GM12864 (cell line): Measurements from ENCODE around the gene ELK4.

ENCODE experiments used
- DNase-seq: peaks from one replicate; pipeline ENCODE4 v3.0.0-alpha.2; 2011; ENCODE audit warnings: low read depth
- H3K4me3 ChIP-seq: 2 replicates; pipeline ENCODE4 v1.5.1; 2011; ENCODE audit warnings: mild to moderate bottlenecking, low read depth, low read length, control low read depth
- CTCF ChIP-seq: IDR thresholded peaks from 2 replicates; pipeline ENCODE4 v1.5.1; 2011; ENCODE audit warnings: low read depth, mild to moderate bottlenecking, moderate library complexity, low read length, control low read depth, inconsistent platforms; ENCODE audit errors: missing control alignments

Gene ELK4

GRCh38 chr1:205656236-205656635 is 24.4 kb upstream of the ELK4 start:
- TF ChIP-seq CTCF, result no peak

GRCh38 chr1:205652984-205653383 is 21.2 kb upstream of the ELK4 start:
- DNase-seq, result no peak
- H3K4me3 ChIP-seq, result no peak overlapping the region
- no peak for TF ChIP-seq CTCF

More at GRCh38 chr1:205656236-205656635, 24.4 kb upstream of the ELK4 start:
- DNase-seq, result no peak
- H3K4me3 ChIP-seq, result no peak overlapping the region

GRCh38 chr1:205650241-205650640 is 18.4 kb upstream of the ELK4 start:
- DNase-seq, result no peak
- no peak for TF ChIP-seq CTCF

DNA sequence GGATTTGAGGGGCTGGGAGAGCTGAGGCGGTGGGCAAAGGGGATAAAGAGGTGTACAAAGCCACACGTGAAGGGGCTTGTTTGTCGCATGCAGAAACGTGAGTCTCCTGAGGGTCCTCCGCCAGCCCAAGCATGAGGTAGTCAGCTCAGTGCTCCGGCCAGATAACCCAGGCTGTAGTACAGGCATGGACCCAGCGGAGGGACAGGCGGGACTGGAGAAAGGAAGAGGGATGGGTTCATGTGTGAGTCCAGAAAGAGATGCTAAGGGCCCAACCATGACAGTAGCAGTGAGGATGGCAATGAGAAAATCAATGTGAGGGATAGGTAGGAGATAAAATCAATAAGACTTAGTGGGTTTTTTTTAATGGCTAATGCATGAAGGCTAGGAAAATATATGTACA is 13.7 kb upstream of the ELK4 start:
- TF ChIP-seq CTCF, result no peak
- no peak overlapping the region for H3K4me3 ChIP-seq
- DNase-seq, result no peak

More at GRCh38 chr1:205650241-205650640, 18.4 kb upstream of the ELK4 start:
- no peak overlapping the region for H3K4me3 ChIP-seq

DNA sequence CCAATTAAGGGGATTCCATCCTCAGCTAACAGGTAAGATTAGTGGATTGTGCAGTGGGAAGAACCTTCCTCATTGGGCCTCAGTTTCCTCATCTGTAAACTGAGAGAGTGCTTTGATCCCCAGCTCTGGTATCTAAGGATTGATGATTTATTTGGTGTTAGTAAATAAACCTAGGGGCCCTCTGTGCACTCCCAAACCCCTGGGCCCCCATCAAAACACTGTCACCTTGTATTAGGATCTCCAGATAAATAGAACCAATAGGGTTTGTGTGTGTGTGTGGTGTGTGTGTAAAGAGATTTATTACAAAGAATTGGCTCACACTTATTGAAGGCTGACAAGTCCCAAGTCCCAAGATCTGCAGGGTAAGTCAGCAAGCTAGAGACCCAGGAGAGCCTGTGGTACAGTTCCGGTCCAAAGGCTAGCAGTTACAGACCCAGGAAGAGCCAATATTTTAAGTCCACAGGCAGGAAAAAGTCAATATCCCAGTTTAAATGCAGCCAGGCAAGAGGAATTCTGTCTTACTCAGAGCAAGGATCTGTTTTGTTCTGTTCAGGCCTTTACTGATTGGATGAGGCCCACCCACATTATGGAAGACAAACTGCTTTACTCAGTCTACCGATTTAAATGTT is 11.0 kb upstream of the ELK4 start:
- TF ChIP-seq CTCF, result no peak
- no peak for DNase-seq
- H3K4me3 ChIP-seq, result no peak overlapping the region

DNA sequence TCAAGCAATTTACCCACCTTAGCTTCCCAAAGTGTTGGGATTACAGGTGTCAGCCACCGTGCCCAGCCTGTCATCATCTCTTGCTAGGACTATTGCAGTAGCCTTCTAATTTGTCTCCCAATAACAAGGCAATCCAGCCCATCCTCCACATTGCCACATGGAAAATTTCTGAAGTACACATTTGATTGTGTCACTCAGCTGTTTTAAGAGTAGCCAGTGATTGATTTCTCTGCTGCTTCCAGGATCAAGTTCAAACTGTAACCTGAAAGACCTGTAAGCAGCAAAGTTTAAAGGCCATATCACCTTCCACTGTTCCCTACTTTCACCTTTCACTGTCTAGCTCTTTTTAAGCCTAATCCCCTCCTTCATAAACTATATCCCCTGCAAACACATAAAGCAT is 7.8 kb upstream of the ELK4 start:
- no peak for DNase-seq
- no peak for TF ChIP-seq CTCF
- H3K4me3 ChIP-seq, result no peak overlapping the region

- no peak overlapping the region for H3K4me3 ChIP-seq
- no peak for DNase-seq
- no peak for TF ChIP-seq CTCF
Observed at GRCh38 chr1:205637854-205638468, 6.2 kb upstream of the ELK4 start.
